Cerebellar cortex (tissue), 1 donor: Measurements from ENCODE around the gene DNAH3.

ENCODE experiments used
- DNase-seq: peaks from one replicate; pipeline ENCODE4 v3.0.0-alpha.2; 2015; ENCODE audit warnings: low spot score

DNAH3 gene

DNA sequence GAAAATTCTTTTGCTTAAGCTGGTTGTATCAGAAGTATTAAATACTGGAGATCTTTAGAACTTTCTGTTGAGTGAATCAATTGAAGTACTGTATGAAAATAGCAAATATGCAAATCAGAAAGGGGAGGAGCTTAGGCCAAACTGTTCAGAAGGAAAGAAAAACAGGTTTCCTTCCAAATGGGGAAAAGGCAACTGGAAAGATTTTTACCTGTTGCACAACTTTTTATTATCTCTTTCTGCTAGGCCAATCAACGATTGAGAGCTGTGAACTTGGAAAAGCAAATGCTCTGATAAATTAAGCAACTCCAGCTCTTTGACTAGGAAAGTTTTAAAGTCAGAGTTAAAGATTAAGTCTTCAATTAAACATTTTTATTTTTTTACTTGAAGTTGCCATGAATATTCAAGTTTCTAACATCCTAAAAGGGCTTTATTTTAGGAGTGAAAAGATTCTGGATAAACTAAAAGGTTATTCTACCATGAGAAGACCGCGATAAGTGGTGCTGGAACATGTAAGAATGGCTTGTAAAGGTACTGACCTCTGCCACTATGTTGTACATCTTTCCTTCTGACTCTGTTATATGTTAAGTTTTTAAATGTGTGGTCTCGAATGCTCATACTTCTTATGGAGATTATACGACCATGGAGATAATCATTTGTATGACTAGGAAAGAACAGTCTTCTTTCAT lies 266.9 kb downstream of the DNAH3 start:
- no peak for DNase-seq
